ENCODE data around the gene TBC1D24. TPM values are rescaled to one million over a fixed set of nuclear protein-coding genes. Genes with fewer than 3 reads are reported as not detected.
"Not testable (repeated sequence)": the region's sequence is repeated elsewhere in the genome, so short reads cannot be mapped to it uniquely, and the experiment has no call there.

TBC1D24 gene
- total and polyA plus RNA-seq, 4 experiments from 2014 or later: 1.3 to 13.7 (median 5.7) TPM

- no peaks in the 10 kb centered on the region for H3K9me3 ChIP-seq (ENCODE audit: control insufficient read depth in 1 of 2, low read length in 2 of 2)
- peak overlapping the region; percentile 98 to 100 (median 99) for H3K27ac Mint-ChIP-seq
- H3K4me1 ChIP-seq (ENCODE audit: insufficient read depth, low read length): peaks cover 12% of the 10 kb centered on the region
- no peaks in the 10 kb centered on the region for H3K27me3 ChIP-seq (ENCODE audit: insufficient read depth, low read length)
- ChIA-PET CTCF (ENCODE audit: partially characterized antibody) (interaction anchor here (1.2 to 1.3 kb wide), 2 partner anchors 10 to 17 kb away, joined by 3 to 4 read pairs; partner anchors contain the start of gene ATP6V0C), POLR2A (ENCODE audit: partially characterized antibody) (interaction anchor here (1.0 to 3.5 kb wide), 5 partner anchors 10 to 483 kb away, joined by 3 to 170 read pairs (median 3); partner anchors contain the start of genes AMDHD2, ATP6V0C, CCNF and KCTD5)
- peak overlapping the region; percentile 84 to 98 (median 96) for H3K4me3 Mint-ChIP-seq
- peaks cover 0 to 8% (median 0%) of the 10 kb centered on the region in 8 donors for H3K9me3 Mint-ChIP-seq
- H3K36me3 Mint-ChIP-seq: peaks cover 0 to 28% of the 10 kb centered on the region in 2 donors
- no peak overlapping the region for H3K4me3 ChIP-seq (ENCODE audit: low read length in 2 of 2)
- H3K27me3 Mint-ChIP-seq: peaks cover 0 to 2% of the 10 kb centered on the region in 2 donors
- intact Hi-C loops (cut with micrococcal nuclease): loop anchor here (5.0 to 10.0 kb wide), 2 partner anchors 244 to 758 kb away; partner anchors contain the start of genes ELOB, EME2, MRPS34 and NME3
- peak overlapping the region; percentile 91 for H3K27ac ChIP-seq (ENCODE audit: low read depth, low read length)
- H3K4me1 Mint-ChIP-seq: peaks cover 6 to 28% (median 15%) of the 10 kb centered on the region in 4 donors
- peaks cover 19% of the 10 kb centered on the region for H3K36me3 ChIP-seq (ENCODE audit: insufficient read depth, low read length)
- DNase-seq: peak in 1 of 5 donors; percentile 44
These were observed 55.8 kb downstream of the TBC1D24 start for GRCh38 chr16:2530629-2531318.

GRCh38 chr16:2531371-2531695 lies 56.4 kb downstream of the TBC1D24 start, which contains the start of gene CEMP1:
CEMP1 (minus strand) TSS chr16:2531408; CDS start chr16:2531073, 335 bp downstream.
- peak within 1 kb of the TSS; percentile 67 to 95 for H3K4me3 ChIP-seq (ENCODE audit: low read length in 2 of 2)
- Mint-ChIP-seq H3K36me3 (peaks cover 0 to 23% of the 10 kb centered on the region in 2 donors), H3K27me3 (peaks cover 0 to 2% of the 10 kb centered on the region in 2 donors), H3K4me1 (peaks cover 4 to 30% (median 18%) of the 10 kb centered on the region in 4 donors), H3K27ac (peak within 1 kb of the TSS; percentile 98 to 100 (median 99)), H3K4me3 (peak within 1 kb of the TSS; percentile 91 to 98 (median 96)), H3K9me3 (peaks cover 0 to 8% (median 0%) of the 10 kb centered on the region in 8 donors)
- peak within 1 kb of the TSS; percentile 91 for H3K27ac ChIP-seq (ENCODE audit: low read depth, low read length)
- no peaks in the 10 kb centered on the region for H3K27me3 ChIP-seq (ENCODE audit: insufficient read depth, low read length)
- ChIA-PET CTCF (ENCODE audit: partially characterized antibody) (interaction anchor here (1.2 to 1.3 kb wide), 2 partner anchors 10 to 18 kb away, joined by 3 to 4 read pairs; partner anchors contain the start of gene ATP6V0C), POLR2A (ENCODE audit: partially characterized antibody) (interaction anchor here (0.6 to 3.5 kb wide), 8 partner anchors 10 to 1015 kb away, joined by 3 to 170 read pairs (median 3); partner anchors contain the start of genes AMDHD2, ATP6V0C, CCNF and KCTD5)
- H3K4me1 ChIP-seq (ENCODE audit: insufficient read depth, low read length): peaks cover 12% of the 10 kb centered on the region
- peaks cover 19% of the 10 kb centered on the region for H3K36me3 ChIP-seq (ENCODE audit: insufficient read depth, low read length)
- intact Hi-C loops (cut with micrococcal nuclease): loop anchor here (5.0 to 10.0 kb wide), 2 partner anchors 243 to 759 kb away; partner anchors contain the start of genes ELOB, EME2, MRPS34 and NME3
- H3K9me3 ChIP-seq (ENCODE audit: control insufficient read depth in 1 of 2, low read length in 2 of 2): no peaks in the 10 kb centered on the region
- no peak for DNase-seq

GRCh38 chr16:2531696-2532493 lies 57.0 kb downstream of the TBC1D24 start:
- intact Hi-C loops (cut with micrococcal nuclease): loop anchor here (1.0 to 10.0 kb wide), 6 partner anchors 11 to 760 kb away; partner anchors contain the start of genes ATP6V0C, ELOB, EME2 and MRPS34

DNA sequence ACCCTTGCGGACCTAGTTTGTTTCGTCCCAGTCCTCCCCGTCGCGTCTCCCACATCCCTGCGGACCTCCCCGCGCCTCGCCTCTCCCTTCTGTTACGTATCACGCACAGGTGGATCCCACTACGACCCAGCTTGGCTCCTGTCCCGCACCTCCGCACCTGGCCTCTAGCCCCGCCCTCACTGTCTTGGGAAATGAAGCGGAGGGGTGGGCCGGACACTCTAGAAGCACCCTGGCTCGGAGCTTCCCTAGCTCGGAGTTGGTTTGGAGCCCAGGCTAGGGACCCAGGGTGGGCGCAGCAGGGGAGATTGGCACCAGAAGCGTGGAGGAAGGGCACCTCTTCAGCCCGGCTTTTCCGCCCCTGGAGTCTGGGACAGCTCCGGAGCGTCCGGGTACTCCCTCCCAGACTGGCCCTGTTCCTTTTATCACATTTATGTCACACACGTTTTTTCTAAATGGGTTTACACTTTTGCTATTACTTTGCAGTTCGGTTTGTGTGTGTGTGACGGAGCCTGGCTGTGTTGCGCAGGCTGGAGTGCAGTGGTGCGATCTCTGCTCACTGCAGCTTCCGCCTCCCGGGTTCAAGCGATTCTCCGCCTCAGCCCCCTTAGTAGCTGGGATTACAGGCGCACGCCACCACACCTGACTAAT lies 57.7 kb downstream of the TBC1D24 start:
- Mint-ChIP-seq H3K36me3 (peaks cover 0 to 20% of the 10 kb centered on the region in 2 donors), H3K4me1 (peaks cover 6 to 40% (median 25%) of the 10 kb centered on the region in 4 donors), H3K4me3 (peak overlapping the region; percentile 91 to 98 (median 96)), H3K27me3 (peaks cover 0 to 2% of the 10 kb centered on the region in 2 donors), H3K9me3 (peaks cover 0 to 8% (median 0%) of the 10 kb centered on the region in 8 donors), H3K27ac (peak overlapping the region; percentile 98 to 100 (median 99))
- ChIA-PET CTCF (ENCODE audit: partially characterized antibody) (interaction anchor here (0.5 to 1.1 kb wide), 2 partner anchors 13 to 378 kb away, joined by 3 to 4 read pairs; partner anchors contain the start of gene AMDHD2), POLR2A (ENCODE audit: partially characterized antibody) (interaction anchor here (0.7 to 3.5 kb wide), 23 partner anchors 11 to 761 kb away, joined by 3 to 170 read pairs (median 4); partner anchors contain the start of genes ABCA3, AMDHD2, ATP6V0C and BRICD5)
- Histone ChIP-seq H3K27ac (ENCODE audit: low read depth, low read length) (peak overlapping the region; percentile 91), H3K4me3 (ENCODE audit: low read length in 2 of 2) (peak overlapping the region; percentile 67 to 95), H3K27me3 (ENCODE audit: insufficient read depth, low read length) (no peaks in the 10 kb centered on the region), H3K36me3 (ENCODE audit: insufficient read depth, low read length) (peaks cover 12% of the 10 kb centered on the region), H3K4me1 (ENCODE audit: insufficient read depth, low read length) (peaks cover 18% of the 10 kb centered on the region), H3K9me3 (ENCODE audit: control insufficient read depth in 1 of 2, low read length in 2 of 2) (no peaks in the 10 kb centered on the region)
- intact Hi-C loops (cut with micrococcal nuclease): loop anchor here (1.0 to 10.0 kb wide), 6 partner anchors 11 to 760 kb away; partner anchors contain the start of genes ATP6V0C, ELOB, EME2 and MRPS34
- peak; percentile 68 to 87 (median 78) for DNase-seq

More at GRCh38 chr16:2531696-2532493, 57.0 kb downstream of the TBC1D24 start:
- peaks cover 13% of the 10 kb centered on the region for H3K4me1 ChIP-seq (ENCODE audit: insufficient read depth, low read length)
- H3K27ac ChIP-seq (ENCODE audit: low read depth, low read length): peak overlapping the region; percentile 91
- Mint-ChIP-seq H3K4me1 (peaks cover 4 to 35% (median 21%) of the 10 kb centered on the region in 4 donors), H3K9me3 (peaks cover 0 to 8% (median 0%) of the 10 kb centered on the region in 8 donors), H3K4me3 (peak overlapping the region; percentile 91 to 98 (median 96)), H3K36me3 (peaks cover 0 to 23% of the 10 kb centered on the region in 2 donors), H3K27me3 (peaks cover 0 to 2% of the 10 kb centered on the region in 2 donors), H3K27ac (peak overlapping the region; percentile 98 to 100 (median 99))
- no peaks in the 10 kb centered on the region for H3K9me3 ChIP-seq (ENCODE audit: control insufficient read depth in 1 of 2, low read length in 2 of 2)
- H3K27me3 ChIP-seq (ENCODE audit: insufficient read depth, low read length): no peaks in the 10 kb centered on the region
- peak overlapping the region; percentile 67 to 95 for H3K4me3 ChIP-seq (ENCODE audit: low read length in 2 of 2)
- peak; percentile 95 to 98 (median 96) for DNase-seq
- H3K36me3 ChIP-seq (ENCODE audit: insufficient read depth, low read length): peaks cover 18% of the 10 kb centered on the region
- CTCF ChIA-PET (ENCODE audit: partially characterized antibody): interaction anchor here (0.5 to 1.3 kb wide), 4 partner anchors 11 to 377 kb away, joined by 3 to 4 read pairs (median 4); partner anchors contain the start of genes AMDHD2 and ATP6V0C
- POLR2A ChIA-PET (ENCODE audit: partially characterized antibody): interaction anchor here (0.6 to 3.5 kb wide), 26 partner anchors 11 to 1015 kb away, joined by 3 to 170 read pairs (median 4); partner anchors contain the start of genes ABCA3, AMDHD2, ATP6V0C and BRICD5

DNA sequence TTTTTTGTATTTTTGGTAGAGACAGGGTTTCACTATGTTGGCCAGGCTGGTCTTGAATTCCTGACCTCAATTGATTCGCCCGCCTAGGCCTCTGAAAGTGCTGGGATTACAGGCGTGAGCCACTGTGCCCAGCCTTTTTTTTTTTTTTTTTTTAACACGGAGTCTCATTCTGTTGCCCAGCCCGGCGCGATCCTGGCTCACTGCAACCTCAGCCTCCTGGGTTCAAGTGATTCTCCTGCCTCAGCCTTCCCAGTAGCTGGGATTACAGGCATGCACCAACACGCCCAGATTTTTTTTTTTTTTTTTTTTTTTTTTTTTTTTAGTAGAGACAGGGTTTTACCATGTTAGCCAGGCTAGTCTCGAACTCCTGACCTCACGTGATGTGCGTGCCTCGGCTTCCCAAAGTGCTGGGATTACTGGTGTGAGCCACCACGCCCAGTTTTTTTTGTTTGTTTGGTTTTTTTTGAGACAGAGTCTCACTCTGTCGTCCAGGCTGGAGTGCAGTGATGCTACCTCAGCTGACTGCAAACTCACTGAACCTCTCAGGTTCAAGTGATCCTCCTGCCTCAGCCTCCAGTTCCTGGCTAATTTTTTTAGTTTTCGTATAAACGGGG lies 58.3 kb downstream of the TBC1D24 start:
- Mint-ChIP-seq H3K4me3 (peak overlapping the region; percentile 91 to 98 (median 96)), H3K27ac (peak overlapping the region; percentile 98 to 100 (median 99)), H3K4me1 (peaks cover 6 to 40% (median 25%) of the 10 kb centered on the region in 4 donors), H3K36me3 (peaks cover 0 to 20% of the 10 kb centered on the region in 2 donors)
- H3K9me3 Mint-ChIP-seq; H3K27me3 Mint-ChIP-seq; H3K9me3 ChIP-seq (ENCODE audit: control insufficient read depth in 1 of 2, low read length in 2 of 2); H3K27me3 ChIP-seq (ENCODE audit: insufficient read depth, low read length); H3K36me3 ChIP-seq (ENCODE audit: insufficient read depth, low read length): not testable (repeated sequence)
- Histone ChIP-seq H3K4me1 (ENCODE audit: insufficient read depth, low read length) (peaks cover 18% of the 10 kb centered on the region), H3K4me3 (ENCODE audit: low read length in 2 of 2) (peak overlapping the region in 1 of 2 donors; percentile 67), H3K27ac (ENCODE audit: low read depth, low read length) (peak overlapping the region; percentile 91)
- DNase-seq: peak in 1 of 5 donors; percentile 41
- intact Hi-C loops (cut with micrococcal nuclease): loop anchor here (2.0 to 10.0 kb wide), 3 partner anchors 72 to 761 kb away; partner anchors contain the start of genes ELOB, EME2, MRPS34 and NME3
- CTCF ChIA-PET (ENCODE audit: partially characterized antibody): interaction anchor here (1.1 kb wide), 1 partner anchor 13 kb away, joined by 4 read pairs; the partner anchor contains the start of gene AMDHD2
- POLR2A ChIA-PET (ENCODE audit: partially characterized antibody): interaction anchor here (0.9 to 3.5 kb wide), 17 partner anchors 11 to 762 kb away, joined by 3 to 170 read pairs (median 4); partner anchors contain the start of genes ABCA3, AMDHD2, ATP6V0C and KCTD5
